Ectodermal cell (in vitro differentiated cells): ENCODE measurements around the gene PLXNC1.

Experiments used
- H3K27ac ChIP-seq: 2 replicates; pipeline ENCODE4 v1.7.0; 2013; ENCODE audit warnings: mild to moderate bottlenecking, low read depth, low read length; ENCODE audit not compliant: insufficient read depth, poor library complexity, severe bottlenecking
- H3K27me3 ChIP-seq: 2 replicates; pipeline ENCODE4 v1.7.0; 2013; ENCODE audit warnings: mild to moderate bottlenecking, low read length; ENCODE audit not compliant: insufficient read depth, control insufficient read depth, poor library complexity, severe bottlenecking
- H3K36me3 ChIP-seq: one replicate; pipeline ENCODE4 v1.7.0; 2013; ENCODE audit warnings: low read length; ENCODE audit not compliant: control insufficient read depth, insufficient read depth
- H3K4me1 ChIP-seq: one replicate; pipeline ENCODE4 v1.7.0; 2013; ENCODE audit warnings: low read length; ENCODE audit not compliant: control insufficient read depth, insufficient read depth
- H3K4me3 ChIP-seq: 2 replicates; pipeline ENCODE4 v1.7.0; 2013; ENCODE audit warnings: low read depth, low read length, control low read depth; ENCODE audit not compliant: insufficient read depth
- H3K9me3 ChIP-seq: 2 replicates; pipeline ENCODE4 v1.7.0; 2013; ENCODE audit warnings: mild to moderate bottlenecking, low read length, moderate library complexity; ENCODE audit not compliant: control insufficient read depth
- whole genome bisulfite sequencing, 2 experiments: methylation state at CpG; one replicate each; pipeline ENCODE4 v1.1.7; 2013; ENCODE audit warnings: missing lambda C conversion rate in 2 of 2; 5-methylcytosine and 5-hydroxymethylcytosine counted together

The PLXNC1 gene

DNA sequence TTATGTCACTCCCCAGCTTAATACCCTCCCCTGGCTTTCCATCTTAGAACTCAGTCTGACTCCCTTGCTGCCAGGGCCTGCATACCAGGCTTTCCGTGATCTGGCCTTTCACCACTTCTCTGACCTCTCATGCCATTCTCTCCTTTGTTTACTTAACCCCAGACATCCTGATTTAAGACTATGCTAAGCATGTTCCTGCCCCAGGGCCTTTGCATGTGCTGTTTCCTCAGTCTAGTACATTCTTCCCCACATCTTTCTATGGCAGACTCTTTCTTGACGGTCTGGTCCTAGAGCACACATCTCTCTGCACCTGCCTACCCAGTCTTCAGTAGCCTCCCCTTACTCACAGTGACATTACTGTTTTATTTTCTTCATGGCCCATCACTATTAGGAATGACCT is 42.2 kb downstream of the PLXNC1 start:
- 83 to 85% methylated on average over 1 of the region's 2 CpGs for WGBS, 2 experiments
- H3K27ac ChIP-seq: no peak overlapping the region
- no peaks in the 10 kb centered on the region for H3K9me3 ChIP-seq
- H3K36me3 ChIP-seq: no peaks in the 10 kb centered on the region
- peaks cover 7% of the 10 kb centered on the region for H3K27me3 ChIP-seq
- peaks cover 13% of the 10 kb centered on the region for H3K4me1 ChIP-seq
- H3K4me3 ChIP-seq: no peak overlapping the region

GRCh38 chr12:94191023-94191422 is 42.6 kb downstream of the PLXNC1 start:
- 97 to 99% methylated on average over 2 of the region's 2 CpGs for WGBS, 2 experiments
- H3K27me3 ChIP-seq: peaks cover 7% of the 10 kb centered on the region
- H3K4me1 ChIP-seq: peaks cover 13% of the 10 kb centered on the region
- no peaks in the 10 kb centered on the region for H3K9me3 ChIP-seq
- no peaks in the 10 kb centered on the region for H3K36me3 ChIP-seq
- no peak overlapping the region for H3K4me3 ChIP-seq
- H3K27ac ChIP-seq: no peak overlapping the region

DNA sequence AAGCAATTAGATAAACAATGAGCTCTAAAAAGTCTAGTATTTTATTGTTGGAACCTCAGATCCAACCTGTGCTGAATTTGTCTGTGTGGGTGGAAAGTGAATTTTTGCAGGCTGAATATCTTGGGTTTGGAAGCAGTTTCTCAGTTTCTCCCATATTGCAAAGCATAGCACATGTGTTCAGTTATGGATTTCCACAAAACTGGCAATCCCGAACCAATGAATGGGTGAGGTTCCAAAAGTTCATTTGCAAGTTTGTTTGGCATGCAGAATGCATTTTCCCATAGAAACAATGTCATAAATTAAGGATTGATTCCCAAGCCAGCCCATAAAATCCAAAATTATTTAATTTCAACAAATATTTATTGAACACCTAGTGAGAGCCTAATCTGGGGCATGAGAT is 43.4 kb downstream of the PLXNC1 start:
- Histone ChIP-seq H3K4me1 (peaks cover 8% of the 10 kb centered on the region), H3K27ac (no peak overlapping the region), H3K36me3 (no peaks in the 10 kb centered on the region), H3K27me3 (no peaks in the 10 kb centered on the region), H3K4me3 (no peak overlapping the region), H3K9me3 (no peaks in the 10 kb centered on the region)
- WGBS, 2 experiments: 92 to 94% methylated on average over 1 of the region's 1 CpG

DNA sequence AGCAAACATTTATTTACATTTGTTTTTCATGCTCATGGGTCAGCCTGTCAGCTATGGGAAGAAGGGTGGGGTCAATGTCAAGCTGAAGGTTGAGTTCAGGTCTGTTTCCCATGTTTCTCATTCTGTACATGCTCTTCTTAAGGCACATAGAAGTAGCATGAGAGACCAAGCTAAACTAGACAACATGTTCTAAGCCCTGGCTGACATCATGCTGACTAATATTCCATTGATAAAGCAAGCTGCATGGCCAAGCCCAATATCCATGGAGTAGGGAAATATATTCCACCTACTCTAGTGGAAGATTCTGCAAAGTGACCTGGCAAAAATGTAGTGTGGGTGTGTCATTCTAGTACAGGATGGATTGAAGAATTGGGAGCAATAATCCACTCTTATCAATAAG is 44.1 kb downstream of the PLXNC1 start:
- Histone ChIP-seq H3K4me1 (peaks cover 4% of the 10 kb centered on the region), H3K27ac (no peak overlapping the region), H3K9me3 (no peaks in the 10 kb centered on the region), H3K27me3 (no peaks in the 10 kb centered on the region), H3K4me3 (no peak overlapping the region), H3K36me3 (no peaks in the 10 kb centered on the region)

DNA sequence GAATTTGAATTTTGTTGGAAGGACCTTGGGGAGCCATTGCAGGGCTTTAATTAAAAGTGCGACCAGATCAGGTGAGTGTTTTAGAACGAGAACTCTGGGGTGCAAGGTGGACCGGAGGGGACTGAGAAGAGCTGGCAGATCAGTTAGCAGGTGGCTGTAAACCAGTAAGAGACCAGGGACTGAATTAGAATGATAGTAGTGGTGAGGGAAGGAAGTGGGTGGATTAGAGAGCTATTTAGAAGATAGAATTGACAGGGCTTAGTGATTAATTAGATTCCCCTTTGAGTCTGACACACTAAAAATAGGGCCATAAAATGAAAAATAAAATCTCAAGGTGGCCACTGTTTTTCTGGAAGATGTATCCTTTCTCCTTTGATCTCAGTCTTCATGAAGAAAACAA is 44.8 kb downstream of the PLXNC1 start:
- Histone ChIP-seq H3K9me3 (no peaks in the 10 kb centered on the region), H3K4me3 (no peak overlapping the region), H3K27me3 (no peaks in the 10 kb centered on the region), H3K27ac (no peak overlapping the region), H3K4me1 (no peaks in the 10 kb centered on the region), H3K36me3 (no peaks in the 10 kb centered on the region)
- 91 to 94% methylated on average over 3 of the region's 3 CpGs for WGBS, 2 experiments

DNA sequence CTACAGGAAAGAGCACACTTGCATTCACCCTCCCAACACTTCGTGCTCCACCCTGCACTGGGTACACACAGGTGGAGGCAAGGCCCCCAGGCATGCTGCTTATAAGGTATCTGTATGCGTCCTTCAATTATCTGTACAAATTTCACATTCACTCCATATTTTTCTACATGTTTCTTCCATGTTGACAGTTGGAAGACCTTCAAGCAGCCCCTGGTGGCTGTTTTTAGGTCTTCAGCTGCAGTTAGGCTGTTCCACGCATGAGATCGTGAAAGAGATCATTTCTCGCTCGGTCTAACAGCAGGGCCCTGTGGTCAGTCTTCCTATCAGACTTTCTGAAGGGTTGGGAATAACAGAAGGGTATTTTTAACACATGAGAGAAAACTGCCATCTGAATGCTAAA is 47.1 kb downstream of the PLXNC1 start:
- no peaks in the 10 kb centered on the region for H3K4me1 ChIP-seq
- no peaks in the 10 kb centered on the region for H3K27me3 ChIP-seq
- H3K27ac ChIP-seq: no peak overlapping the region
- no peak overlapping the region for H3K4me3 ChIP-seq
- WGBS, 2 experiments: 94 to 96% methylated on average over 6 of the region's 6 CpGs
- H3K9me3 ChIP-seq: no peaks in the 10 kb centered on the region
- no peaks in the 10 kb centered on the region for H3K36me3 ChIP-seq

- H3K27me3 ChIP-seq: no peaks in the 10 kb centered on the region
- H3K27ac ChIP-seq: no peak overlapping the region
- no peak overlapping the region for H3K4me3 ChIP-seq
- WGBS, 2 experiments: 91 to 95% methylated on average over 5 of the region's 5 CpGs
- H3K9me3 ChIP-seq: no peaks in the 10 kb centered on the region
- H3K4me1 ChIP-seq: no peaks in the 10 kb centered on the region
- H3K36me3 ChIP-seq: no peaks in the 10 kb centered on the region
Measured at GRCh38 chr12:94198469-94198868, 50.1 kb downstream of the PLXNC1 start.

DNA sequence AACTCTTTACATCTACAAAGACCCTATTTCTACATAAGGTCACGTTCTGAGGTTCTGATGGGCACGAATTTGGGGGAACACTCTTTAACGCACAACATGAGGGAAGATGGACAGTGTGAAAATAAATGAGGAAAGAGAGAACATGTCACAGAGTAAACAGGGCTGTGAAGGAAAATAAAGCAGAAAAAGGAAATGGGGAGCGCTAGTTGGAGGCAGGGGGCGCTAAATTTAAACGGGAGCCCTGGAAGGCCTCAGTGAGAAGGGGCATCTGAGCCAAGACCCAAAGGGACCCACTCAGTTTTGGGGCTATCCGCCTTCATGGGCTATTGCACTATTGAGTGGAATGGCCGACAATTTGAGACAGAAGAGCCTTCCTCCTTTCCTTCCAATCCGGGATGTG is 50.5 kb downstream of the PLXNC1 start:
- Histone ChIP-seq H3K4me1 (no peaks in the 10 kb centered on the region), H3K4me3 (no peak overlapping the region), H3K36me3 (no peaks in the 10 kb centered on the region), H3K27ac (no peak overlapping the region), H3K9me3 (no peaks in the 10 kb centered on the region), H3K27me3 (no peaks in the 10 kb centered on the region)
- 85 to 87% methylated on average over 9 of the region's 9 CpGs for WGBS, 2 experiments

GRCh38 chr12:94200069-94200468 is 51.7 kb downstream of the PLXNC1 start:
- Histone ChIP-seq H3K9me3 (no peaks in the 10 kb centered on the region), H3K36me3 (no peaks in the 10 kb centered on the region), H3K27ac (no peak overlapping the region), H3K4me1 (no peaks in the 10 kb centered on the region), H3K27me3 (no peaks in the 10 kb centered on the region), H3K4me3 (no peak overlapping the region)
- 82 to 89% methylated on average over 5 of the region's 5 CpGs for WGBS, 2 experiments

DNA sequence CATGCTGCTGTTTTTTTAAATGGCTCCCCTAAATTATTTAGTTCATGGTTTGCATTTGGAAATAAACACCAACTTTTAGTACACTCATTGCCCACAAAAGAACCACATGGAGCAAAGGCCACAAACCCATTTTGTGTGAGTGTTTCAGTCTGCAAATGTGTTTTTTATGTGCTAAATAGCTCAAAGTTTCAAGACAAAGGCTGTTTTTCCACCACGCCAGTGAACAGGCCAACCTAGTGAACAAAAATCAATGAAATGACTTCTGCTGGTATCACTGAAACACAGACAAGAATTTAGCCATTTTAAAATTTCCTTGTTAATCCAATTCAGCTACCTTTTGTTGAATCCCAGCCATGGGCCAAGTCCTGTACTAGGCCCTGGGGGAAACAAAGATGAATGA is 52.3 kb downstream of the PLXNC1 start:
- H3K36me3 ChIP-seq: no peaks in the 10 kb centered on the region
- no peak overlapping the region for H3K4me3 ChIP-seq
- no peaks in the 10 kb centered on the region for H3K4me1 ChIP-seq
- no peak overlapping the region for H3K27ac ChIP-seq
- H3K27me3 ChIP-seq: no peaks in the 10 kb centered on the region
- 91 to 93% methylated on average over 1 of the region's 1 CpG for WGBS, 2 experiments
- H3K9me3 ChIP-seq: no peaks in the 10 kb centered on the region
